Activated naive CD8-positive, alpha-beta T cell treated with anti-CD3 and anti-CD28 coated beads, Interleukin-2, amount 10 ng/mL, durations not matched to agents 7 days and 5 days (primary cell): ENCODE results near the gene DUSP5. TPM values are rescaled to one million over a fixed set of nuclear protein-coding genes. Genes with fewer than 3 reads are reported as not detected.
"Not testable (repeated sequence)": the region's sequence is repeated elsewhere in the genome, so short reads cannot be mapped to it uniquely, and the experiment has no call there.

Experiments used
- ATAC-seq: fragments of 150-1000 bp; cut with Tn5 transposase; one replicate; pipeline ENCODE4 v1.10.0; 2021; ENCODE audit warnings: low read depth, moderate library complexity
- POLR2A ChIA-PET: fragments of 350-600 bp; sonication (Branson Sonifier 250); formaldehyde crosslinking; loops from one replicate; lab custom pipeline; 2021; ENCODE audit warnings: antibody characterized with exemption; lab: Charles Lee
- DNase-seq: peaks from one replicate; pipeline ENCODE4 v3.0.0; 2021
- H3K27ac Mint-ChIP-seq: one replicate; pipeline ENCODE4 v1.8.0; 2022; ENCODE audit warnings: mild to moderate bottlenecking, mixed read lengths
- H3K27me3 Mint-ChIP-seq: one replicate; pipeline ENCODE4 v1.8.0; 2022; ENCODE audit warnings: mild to moderate bottlenecking, moderate library complexity, mixed read lengths
- H3K36me3 Mint-ChIP-seq: one replicate; pipeline ENCODE4 v1.8.0; 2021; ENCODE audit warnings: mild to moderate bottlenecking, mixed read lengths
- H3K4me1 Mint-ChIP-seq: one replicate; pipeline ENCODE4 v1.8.0; 2021; ENCODE audit warnings: mixed read lengths
- H3K4me3 Mint-ChIP-seq: one replicate; pipeline ENCODE4 v1.8.0; 2022; ENCODE audit warnings: mild to moderate bottlenecking, moderate library complexity, mixed read lengths
- H3K9me3 Mint-ChIP-seq: one replicate; pipeline ENCODE4 v1.8.0; 2021; ENCODE audit warnings: mixed read lengths
- total RNA-seq, 2 experiments: library from RNA; stranded (reverse); gene quantifications; one replicate each; pipeline ENCODE4 v1.2.3, GENCODE V29; 2021

DUSP5 gene
- total RNA-seq, 2 experiments from 2014 or later, result 23.1 to 24.3 TPM

DNA sequence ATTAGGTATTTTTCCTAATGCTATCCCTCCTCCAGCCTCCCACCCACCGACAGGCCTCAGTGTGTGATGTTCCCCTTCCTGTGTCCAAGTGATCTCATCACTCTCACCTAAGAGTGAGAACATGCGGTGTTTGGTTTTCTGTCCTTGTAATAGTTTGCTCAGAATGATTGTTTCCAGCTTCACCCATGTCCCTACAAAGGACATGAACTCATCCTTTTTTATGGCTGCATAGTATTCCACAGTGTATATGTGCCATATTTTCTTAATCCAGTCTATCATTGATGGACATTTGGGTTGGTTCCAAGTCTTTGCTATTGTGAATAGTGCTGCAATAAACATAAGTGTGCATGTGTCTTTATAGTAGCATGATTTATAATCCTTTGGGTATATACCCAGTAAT, 29.4 kb upstream of the DUSP5 start:
- H3K4me1 Mint-ChIP-seq, H3K9me3 Mint-ChIP-seq, POLR2A ChIA-PET, H3K27me3 Mint-ChIP-seq, ATAC-seq, DNase-seq, H3K4me3 Mint-ChIP-seq, H3K27ac Mint-ChIP-seq, H3K36me3 Mint-ChIP-seq: not testable (repeated sequence)

DNA sequence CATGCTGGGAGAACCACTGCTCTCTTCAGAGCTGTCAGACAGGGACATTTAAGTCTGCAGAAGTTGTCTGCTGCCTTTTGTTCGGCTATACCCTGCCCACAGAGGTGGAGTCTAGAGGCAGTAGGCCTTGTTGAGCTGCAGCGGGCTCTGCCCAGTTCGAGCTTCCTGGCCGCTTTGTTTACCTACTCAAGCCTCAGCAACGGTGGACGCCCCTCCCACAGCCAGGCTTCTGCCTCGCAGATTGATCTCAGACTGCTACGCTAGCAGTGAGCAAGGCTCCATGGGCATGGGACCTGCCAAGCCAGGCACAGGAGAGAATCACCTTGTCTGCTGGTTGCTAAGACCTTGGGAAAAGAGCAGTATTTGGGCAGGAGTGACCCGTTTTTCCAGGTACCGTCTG, 27.2 kb upstream of the DUSP5 start:
- H3K27me3 Mint-ChIP-seq, DNase-seq, POLR2A ChIA-PET: not testable (repeated sequence)

DNA sequence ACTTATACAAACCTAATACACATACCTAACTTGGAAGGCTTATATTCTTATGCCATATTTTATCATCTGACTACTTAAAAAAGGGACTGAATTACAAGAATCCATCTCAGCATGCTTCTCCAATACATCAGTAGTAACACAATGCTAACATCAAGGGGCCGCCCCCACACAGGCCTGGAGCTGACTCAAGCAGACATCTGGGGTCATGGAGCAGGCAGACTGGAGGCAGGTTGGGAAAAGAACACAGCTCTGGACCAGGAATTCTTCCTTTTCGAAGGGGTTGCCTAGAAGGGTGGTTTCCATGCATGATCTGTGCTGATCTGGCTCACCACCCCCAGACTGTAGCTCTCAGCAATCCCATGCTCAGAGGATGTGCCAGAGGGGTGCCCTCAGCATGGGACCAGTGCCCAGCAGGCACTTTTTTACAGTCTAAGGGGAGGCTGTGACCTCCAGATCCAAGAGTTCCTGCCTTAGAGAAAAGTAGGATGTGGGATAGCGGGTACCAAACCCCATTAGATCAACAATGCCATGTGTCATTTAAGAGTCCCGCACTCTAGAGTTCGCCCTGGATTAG, 26.1 kb upstream of the DUSP5 start:
- Mint-ChIP-seq H3K27ac (no peak overlapping the region), H3K9me3 (peaks cover 6% of the 10 kb centered on the region), H3K36me3 (no peaks in the 10 kb centered on the region), H3K27me3 (no peaks in the 10 kb centered on the region), H3K4me1 (no peaks in the 10 kb centered on the region), H3K4me3 (no peak overlapping the region)
- no peak for DNase-seq
- ATAC-seq, result no peak
- POLR2A ChIA-PET, result no interaction called here

More for the DNA sequence above, 27.2 kb upstream of the DUSP5 start:
- H3K9me3 Mint-ChIP-seq, H3K4me1 Mint-ChIP-seq, ATAC-seq, H3K27ac Mint-ChIP-seq, H3K36me3 Mint-ChIP-seq, H3K4me3 Mint-ChIP-seq: not testable (repeated sequence)

DNA sequence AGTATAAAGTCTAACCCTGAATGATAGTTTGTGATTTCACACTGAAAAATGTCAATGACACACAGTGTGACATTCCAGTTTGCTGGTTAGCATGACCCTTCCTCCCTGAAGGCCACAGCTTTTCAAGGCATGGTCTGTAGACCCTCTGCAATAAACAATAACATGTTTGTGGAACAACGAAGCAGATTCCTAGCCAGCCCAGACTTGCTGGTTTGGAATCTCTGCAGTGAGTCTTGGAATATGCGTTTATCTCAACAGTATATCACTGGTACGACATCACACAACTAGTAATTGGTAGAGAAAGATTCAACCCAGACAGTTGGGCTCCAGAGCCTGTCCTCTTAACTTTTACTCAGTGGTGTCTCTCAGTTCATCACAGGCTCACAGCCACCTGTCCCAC, 23.7 kb upstream of the DUSP5 start:
- Mint-ChIP-seq H3K27me3 (no peaks in the 10 kb centered on the region), H3K4me3 (no peak overlapping the region), H3K36me3 (no peaks in the 10 kb centered on the region), H3K27ac (no peak overlapping the region), H3K9me3 (peaks cover 6% of the 10 kb centered on the region), H3K4me1 (no peaks in the 10 kb centered on the region)
- ATAC-seq (no peak), DNase-seq (no peak)
- POLR2A ChIA-PET, result no interaction called here

DNA sequence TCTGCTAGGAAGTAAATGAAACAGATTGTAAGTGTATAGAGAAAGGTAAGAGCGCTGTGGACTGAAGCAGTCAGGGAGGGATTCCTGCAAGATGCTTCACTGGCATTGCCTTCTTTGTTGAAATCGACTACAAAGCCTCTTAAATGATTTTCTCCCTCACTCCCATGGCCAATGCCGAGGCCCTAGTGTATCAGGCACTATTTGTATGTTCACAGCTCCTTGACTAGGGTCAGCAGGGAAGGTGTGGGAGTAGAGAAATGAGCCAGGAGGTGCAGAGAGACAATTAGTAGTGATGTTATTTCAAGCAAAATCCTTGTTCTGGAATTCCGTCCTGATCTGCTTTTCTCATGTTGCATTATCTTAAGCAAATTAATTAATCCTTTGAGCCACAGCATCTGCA, 22.9 kb upstream of the DUSP5 start:
- Mint-ChIP-seq H3K27ac (no peak overlapping the region), H3K4me3 (no peak overlapping the region), H3K9me3 (peaks cover 3% of the 10 kb centered on the region), H3K27me3 (no peaks in the 10 kb centered on the region), H3K4me1 (no peaks in the 10 kb centered on the region), H3K36me3 (no peaks in the 10 kb centered on the region)
- POLR2A ChIA-PET, result no interaction called here
- no peak for DNase-seq
- ATAC-seq, result no peak

GRCh38 chr10:110475722-110476515, 21.8 kb upstream of the DUSP5 start:
- H3K4me1 Mint-ChIP-seq, result no peaks in the 10 kb centered on the region
- H3K4me3 Mint-ChIP-seq, result no peak overlapping the region
- no peaks in the 10 kb centered on the region for H3K9me3 Mint-ChIP-seq
- no peak for DNase-seq
- H3K27ac Mint-ChIP-seq, result no peak overlapping the region
- H3K36me3 Mint-ChIP-seq, result no peaks in the 10 kb centered on the region
- ATAC-seq, result no peak
- no peaks in the 10 kb centered on the region for H3K27me3 Mint-ChIP-seq
- POLR2A ChIA-PET, result interaction anchor here (0.6 kb wide), 1 partner anchor 15 kb away, joined by 3 read pairs; no protein-coding TSS in a partner anchor

DNA sequence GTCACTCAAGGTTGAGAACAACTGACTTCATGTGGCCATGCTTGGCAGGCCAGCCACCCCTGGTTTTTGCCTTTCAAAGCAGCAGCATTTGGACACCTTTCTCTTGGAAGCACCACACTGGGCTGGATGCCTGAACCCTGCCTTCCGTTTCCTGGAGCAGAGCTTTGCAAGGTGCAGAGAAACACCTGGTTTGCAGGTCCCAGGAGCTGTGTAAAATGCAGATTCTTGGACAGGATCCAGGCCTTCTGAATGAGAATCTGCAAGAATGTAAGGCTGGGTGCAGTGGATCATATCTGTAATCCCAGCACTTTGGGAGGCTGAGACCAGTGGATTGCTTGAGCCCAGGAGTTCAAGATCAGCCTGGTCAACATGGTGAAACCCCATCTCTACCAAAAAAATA, 18.0 kb upstream of the DUSP5 start:
- Mint-ChIP-seq H3K27me3 (peaks cover 4% of the 10 kb centered on the region), H3K36me3 (no peaks in the 10 kb centered on the region), H3K4me1 (peaks cover 2% of the 10 kb centered on the region), H3K4me3 (no peak overlapping the region), H3K27ac (no peak overlapping the region), H3K9me3 (no peaks in the 10 kb centered on the region)
- POLR2A ChIA-PET, result no interaction called here
- ATAC-seq (no peak), DNase-seq (no peak)

GRCh38 chr10:110480387-110480786, 17.3 kb upstream of the DUSP5 start:
- DNase-seq (no peak), ATAC-seq (no peak)
- no peaks in the 10 kb centered on the region for H3K9me3 Mint-ChIP-seq
- POLR2A ChIA-PET, result no interaction called here
- no peak overlapping the region for H3K4me3 Mint-ChIP-seq
- no peaks in the 10 kb centered on the region for H3K36me3 Mint-ChIP-seq
- peaks cover 6% of the 10 kb centered on the region for H3K27me3 Mint-ChIP-seq
- no peak overlapping the region for H3K27ac Mint-ChIP-seq
- H3K4me1 Mint-ChIP-seq, result peaks cover 2% of the 10 kb centered on the region

DNA sequence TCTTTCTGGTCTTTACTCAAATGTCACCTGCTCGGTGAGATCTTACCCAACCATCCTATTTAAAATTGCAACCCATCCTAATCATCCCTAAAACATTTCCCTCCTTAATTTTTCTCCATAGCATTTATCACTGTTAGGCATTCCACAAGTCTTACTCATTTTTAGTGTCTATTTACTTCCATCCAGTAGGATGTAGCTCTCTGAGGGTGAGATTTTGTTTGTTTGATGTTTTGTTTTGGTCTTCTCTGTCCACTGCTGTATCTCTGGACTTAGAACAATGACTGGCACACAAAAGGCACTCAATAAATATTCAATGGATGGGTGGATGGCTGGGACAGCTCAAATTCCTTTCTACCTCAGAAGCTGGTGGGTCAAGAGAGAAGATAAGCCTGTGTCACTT, 15.8 kb upstream of the DUSP5 start:
- Mint-ChIP-seq H3K27me3 (peaks cover 9% of the 10 kb centered on the region), H3K9me3 (no peaks in the 10 kb centered on the region), H3K4me3 (no peak overlapping the region), H3K36me3 (no peaks in the 10 kb centered on the region), H3K4me1 (peaks cover 2% of the 10 kb centered on the region), H3K27ac (no peak overlapping the region)
- DNase-seq, result no peak
- POLR2A ChIA-PET, result no interaction called here
- ATAC-seq, result no peak

GRCh38 chr10:110483633-110484032, 14.1 kb upstream of the DUSP5 start:
- H3K4me3 Mint-ChIP-seq, result no peak overlapping the region
- no peak overlapping the region for H3K27ac Mint-ChIP-seq
- POLR2A ChIA-PET, result no interaction called here
- no peaks in the 10 kb centered on the region for H3K36me3 Mint-ChIP-seq
- no peaks in the 10 kb centered on the region for H3K9me3 Mint-ChIP-seq
- no peak for ATAC-seq
- DNase-seq, result no peak
- peaks cover 4% of the 10 kb centered on the region for H3K4me1 Mint-ChIP-seq
- H3K27me3 Mint-ChIP-seq, result peaks cover 12% of the 10 kb centered on the region

DNA sequence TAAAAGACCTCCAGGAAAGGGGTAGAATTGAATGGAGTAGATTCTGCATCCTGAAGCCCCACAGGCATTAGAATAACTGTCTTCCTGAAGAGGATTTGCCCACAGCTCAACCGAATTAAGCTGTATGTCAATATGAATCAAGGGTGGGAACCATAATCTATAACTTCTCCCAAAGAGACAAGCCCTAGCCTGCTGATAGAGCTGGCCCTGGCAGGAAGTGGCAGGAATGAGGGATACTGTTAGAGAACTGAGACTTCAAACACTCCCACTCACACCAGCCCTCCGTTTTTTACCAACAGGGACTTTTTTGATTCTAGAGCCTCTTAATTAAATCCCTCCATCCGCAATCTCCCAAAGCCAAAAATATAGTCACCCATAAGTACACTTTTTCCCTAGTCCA, 12.2 kb upstream of the DUSP5 start:
- POLR2A ChIA-PET, result no interaction called here
- H3K27ac Mint-ChIP-seq, result no peak overlapping the region
- peaks cover 13% of the 10 kb centered on the region for H3K4me1 Mint-ChIP-seq
- H3K27me3 Mint-ChIP-seq, result peaks cover 23% of the 10 kb centered on the region
- H3K9me3 Mint-ChIP-seq, result no peaks in the 10 kb centered on the region
- ATAC-seq, result no peak
- no peak overlapping the region for H3K4me3 Mint-ChIP-seq
- no peaks in the 10 kb centered on the region for H3K36me3 Mint-ChIP-seq
- no peak for DNase-seq

- peaks cover 13% of the 10 kb centered on the region for H3K4me1 Mint-ChIP-seq
- no peak overlapping the region for H3K27ac Mint-ChIP-seq
- H3K9me3 Mint-ChIP-seq, result no peaks in the 10 kb centered on the region
- H3K36me3 Mint-ChIP-seq, result no peaks in the 10 kb centered on the region
- no peak overlapping the region for H3K4me3 Mint-ChIP-seq
- no peak for DNase-seq
- POLR2A ChIA-PET, result no interaction called here
- peaks cover 22% of the 10 kb centered on the region for H3K27me3 Mint-ChIP-seq
- ATAC-seq, result no peak
Observed at GRCh38 chr10:110486680-110487410, 10.9 kb upstream of the DUSP5 start.

DNA sequence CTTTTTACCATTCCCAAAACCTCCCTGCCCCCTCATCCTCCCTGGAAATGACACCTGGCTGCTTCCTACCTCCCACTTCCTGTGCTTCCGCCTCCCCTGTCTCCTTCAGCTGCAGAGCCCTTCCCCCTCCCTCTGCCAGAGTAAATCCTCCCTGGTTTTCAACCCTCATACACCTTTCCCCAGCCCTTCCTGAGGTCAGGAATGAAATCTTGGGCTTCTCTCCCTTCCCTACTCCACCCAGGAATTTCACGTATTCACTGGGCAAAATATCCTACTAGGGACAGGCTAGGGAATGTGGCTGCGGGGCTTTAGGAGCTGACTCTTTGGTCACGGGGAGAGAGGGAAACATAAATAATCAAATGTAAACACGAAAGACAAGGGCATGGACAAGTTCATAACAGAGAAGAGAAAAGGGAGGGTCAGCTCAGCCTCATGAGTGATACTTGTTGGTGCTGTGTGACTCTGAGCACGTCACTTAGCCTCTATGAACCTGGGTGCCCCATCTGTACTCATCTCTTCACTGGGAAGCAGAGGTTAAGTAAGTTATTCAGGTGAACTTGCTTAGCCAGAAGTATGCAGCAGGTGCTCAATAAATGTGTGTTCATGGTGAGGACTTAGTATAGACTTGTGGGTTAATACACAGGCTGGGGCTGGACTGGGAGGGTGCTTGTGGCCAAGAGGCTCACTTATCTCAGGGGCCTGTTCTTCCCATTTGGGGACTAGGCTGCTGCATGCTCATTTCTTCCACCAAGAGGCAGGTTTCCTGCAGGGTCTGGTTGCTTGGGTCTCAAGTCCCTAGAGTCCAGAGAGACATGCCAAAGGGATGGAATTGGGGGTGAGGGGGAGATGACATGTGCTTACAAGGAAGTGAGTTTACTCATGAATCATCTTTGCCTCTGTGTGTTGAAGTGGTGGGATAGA, 10.0 kb upstream of the DUSP5 start:
- no peak for ATAC-seq
- H3K9me3 Mint-ChIP-seq, result no peaks in the 10 kb centered on the region
- H3K4me3 Mint-ChIP-seq, result no peak overlapping the region
- peaks cover 21% of the 10 kb centered on the region for H3K27me3 Mint-ChIP-seq
- DNase-seq, result no peak
- no peak overlapping the region for H3K27ac Mint-ChIP-seq
- POLR2A ChIA-PET, result no interaction called here
- H3K36me3 Mint-ChIP-seq, result peaks cover 2% of the 10 kb centered on the region
- peaks cover 13% of the 10 kb centered on the region for H3K4me1 Mint-ChIP-seq
